Posterior cingulate gyrus (tissue), 11 donors: ENCODE results near the gene RFLNA.

ENCODE experiments used
- DNase-seq, 10 donors: peaks; one replicate each; pipeline versions ENCODE4 v3.0.0 to v3.0.0-alpha.2; 2020 to 2021; ENCODE audit warnings: mixed read lengths in 3 of 10
- intact Hi-C: fragments of 100-400 bp; cut with DNase I; formaldehyde crosslinking; loops from one replicate; pipeline ENCODE4 v1.15.1; 2023

RFLNA gene

GRCh38 chr12:124294780-124295341, at the start of gene RFLNA:
RFLNA (plus strand) TSS chr12:124295093; CDS start chr12:124295430, 337 bp downstream.
- DNase-seq: peak in 4 of 10 donors; percentile 40 to 73 (median 56)
- intact Hi-C loops: no loop called here

GRCh38 chr12:124247331-124247730, 47.6 kb upstream of the RFLNA start:
- intact Hi-C loops: no loop called here
- no peak for DNase-seq

GRCh38 chr12:124248941-124249825, 45.7 kb upstream of the RFLNA start:
- no peak for DNase-seq
- intact Hi-C loops: no loop called here

GRCh38 chr12:124251186-124251585, 43.7 kb upstream of the RFLNA start:
- intact Hi-C loops: no loop called here
- no peak for DNase-seq

- DNase-seq: no peak
- intact Hi-C loops: no loop called here
Observed at GRCh38 chr12:124252964-124253363, 41.9 kb upstream of the RFLNA start.

- DNase-seq: no peak
- intact Hi-C loops: no loop called here
Observed at GRCh38 chr12:124254126-124254525, 40.8 kb upstream of the RFLNA start.

GRCh38 chr12:124259154-124260066, 35.5 kb upstream of the RFLNA start:
- no peak for DNase-seq
- intact Hi-C loops: no loop called here

GRCh38 chr12:124261885-124262284, 33.0 kb upstream of the RFLNA start:
- DNase-seq: peak in 1 of 10 donors; percentile 48
- intact Hi-C loops: no loop called here

GRCh38 chr12:124264089-124264795, 30.7 kb upstream of the RFLNA start:
- peak in 1 of 10 donors; percentile 66 for DNase-seq
- intact Hi-C loops: no loop called here

GRCh38 chr12:124264879-124265278, 30.0 kb upstream of the RFLNA start:
- peak in 1 of 10 donors; percentile 39 for DNase-seq
- intact Hi-C loops: no loop called here

- DNase-seq: no peak
- intact Hi-C loops: no loop called here
Observed at GRCh38 chr12:124267205-124267778, 27.6 kb upstream of the RFLNA start.

GRCh38 chr12:124270671-124271070, 24.2 kb upstream of the RFLNA start:
- intact Hi-C loops: no loop called here

GRCh38 chr12:124273630-124274029, 21.3 kb upstream of the RFLNA start:
- intact Hi-C loops: no loop called here
- DNase-seq: peak in 1 of 10 donors; percentile 57

More at GRCh38 chr12:124270671-124271070, 24.2 kb upstream of the RFLNA start:
- no peak for DNase-seq

- intact Hi-C loops: no loop called here
- no peak for DNase-seq
Observed at GRCh38 chr12:124276337-124276736, 18.6 kb upstream of the RFLNA start.

GRCh38 chr12:124277394-124278241, 17.3 kb upstream of the RFLNA start:
- intact Hi-C loops: no loop called here
- DNase-seq: peak in 2 of 10 donors; percentile 51 to 77

- peak in 4 of 10 donors; percentile 35 to 87 (median 63) for DNase-seq
- intact Hi-C loops: no loop called here
Observed at GRCh38 chr12:124278389-124279101, 16.3 kb upstream of the RFLNA start.

GRCh38 chr12:124279315-124279714, 15.6 kb upstream of the RFLNA start:
- peak in 3 of 10 donors; percentile 29 to 73 (median 44) for DNase-seq
- intact Hi-C loops: no loop called here

GRCh38 chr12:124279846-124280360, 15.0 kb upstream of the RFLNA start:
- DNase-seq: peak in 3 of 10 donors; percentile 48 to 87 (median 74)
- intact Hi-C loops: no loop called here
